ENCODE data around the gene MAPK8IP3.

The MAPK8IP3 gene

GRCh38 chr16:1790261-1790610, 84.2 kb downstream of the MAPK8IP3 start:
- no peak for DNase-seq

DNA sequence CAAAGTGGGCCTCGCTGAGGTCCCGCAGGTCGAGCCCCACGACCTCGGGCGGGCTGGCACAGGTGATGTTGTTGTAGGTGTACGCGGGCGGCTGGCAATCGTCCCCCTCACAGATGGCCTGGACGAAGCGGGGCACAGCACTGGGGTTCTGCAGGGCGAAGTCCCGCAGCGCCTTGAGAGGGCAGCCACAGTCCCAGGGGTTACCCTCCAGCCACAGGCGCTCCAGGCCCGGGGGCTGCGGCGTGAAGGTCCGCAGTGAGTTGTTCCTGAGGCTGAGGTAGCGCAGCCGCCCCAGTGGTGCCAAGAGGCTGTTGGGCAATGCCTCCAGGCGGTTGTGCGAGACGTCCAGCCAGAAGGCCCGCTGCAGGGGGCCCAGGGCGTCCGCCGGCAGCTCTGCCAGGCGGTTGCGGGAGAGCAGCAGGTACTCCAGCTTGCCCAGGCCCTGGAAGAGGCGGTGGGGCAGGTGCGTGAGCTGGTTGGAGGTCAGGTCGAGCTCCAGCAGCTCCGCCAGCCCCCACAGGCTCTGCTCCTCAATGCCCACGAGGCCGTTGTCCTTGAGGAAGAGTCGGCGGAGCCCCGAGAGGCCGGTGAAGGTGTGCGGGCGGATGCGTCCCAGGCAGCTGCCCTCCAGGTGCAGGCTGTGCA, 84.7 kb downstream of the MAPK8IP3 start:
- no peak for DNase-seq

- DNase-seq, result no peak
These were observed 85.4 kb downstream of the MAPK8IP3 start for GRCh38 chr16:1791256-1791942.

DNA sequence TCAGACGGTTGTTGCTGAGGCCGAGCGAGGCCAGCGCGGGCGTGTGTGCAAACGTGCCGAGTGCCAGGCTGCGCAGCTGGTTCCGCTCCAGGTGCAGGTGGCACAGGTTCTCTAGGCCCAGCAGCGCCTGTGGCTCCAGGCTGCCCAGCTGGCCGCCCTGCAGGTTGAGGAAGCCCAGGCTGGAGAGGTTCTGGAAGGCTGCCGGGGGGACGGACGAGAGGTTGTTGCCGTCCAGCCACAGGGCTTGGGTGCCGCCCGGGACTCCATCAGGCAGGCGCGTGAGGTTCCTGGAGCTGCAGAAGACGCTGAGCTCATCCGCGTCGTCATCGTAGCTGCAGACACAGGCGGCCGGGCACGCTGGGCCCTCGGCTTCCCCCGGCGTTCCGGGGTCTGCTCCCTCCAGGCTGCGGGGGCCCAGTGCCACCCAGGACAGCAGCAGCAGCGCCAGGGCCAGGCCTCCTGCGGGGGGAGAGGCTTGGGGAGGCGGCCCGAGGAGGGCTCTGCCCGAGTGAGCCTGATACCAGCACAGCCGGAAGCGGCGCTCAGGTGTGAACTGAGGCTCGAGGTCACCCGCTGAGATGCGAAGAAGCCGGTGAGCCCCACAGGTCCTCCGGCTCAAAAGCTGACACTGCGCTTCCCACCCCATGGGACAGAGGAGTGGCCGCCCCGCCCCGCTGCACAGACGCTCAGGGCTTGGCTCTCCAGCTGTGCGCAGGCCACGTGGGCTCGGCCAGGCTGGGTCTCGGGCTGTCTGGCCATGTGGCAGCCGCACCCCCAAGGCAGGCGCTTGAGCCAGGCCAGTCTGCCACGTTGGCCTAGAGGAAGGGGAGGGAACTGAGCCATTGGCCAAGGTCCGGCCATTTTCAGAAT, 86.2 kb downstream of the MAPK8IP3 start:
- no peak for DNase-seq

GRCh38 chr16:1792836-1793577, 87.0 kb downstream of the MAPK8IP3 start:
- no peak for DNase-seq

- DNase-seq, result no peak
These were observed 87.7 kb downstream of the MAPK8IP3 start, which contains the start of gene IGFALS for GRCh38 chr16:1793578-1794220. TSS of gene IGFALS (minus strand) at chr16:1793705. CDS start at chr16:1793652, 53 bp downstream.

DNA sequence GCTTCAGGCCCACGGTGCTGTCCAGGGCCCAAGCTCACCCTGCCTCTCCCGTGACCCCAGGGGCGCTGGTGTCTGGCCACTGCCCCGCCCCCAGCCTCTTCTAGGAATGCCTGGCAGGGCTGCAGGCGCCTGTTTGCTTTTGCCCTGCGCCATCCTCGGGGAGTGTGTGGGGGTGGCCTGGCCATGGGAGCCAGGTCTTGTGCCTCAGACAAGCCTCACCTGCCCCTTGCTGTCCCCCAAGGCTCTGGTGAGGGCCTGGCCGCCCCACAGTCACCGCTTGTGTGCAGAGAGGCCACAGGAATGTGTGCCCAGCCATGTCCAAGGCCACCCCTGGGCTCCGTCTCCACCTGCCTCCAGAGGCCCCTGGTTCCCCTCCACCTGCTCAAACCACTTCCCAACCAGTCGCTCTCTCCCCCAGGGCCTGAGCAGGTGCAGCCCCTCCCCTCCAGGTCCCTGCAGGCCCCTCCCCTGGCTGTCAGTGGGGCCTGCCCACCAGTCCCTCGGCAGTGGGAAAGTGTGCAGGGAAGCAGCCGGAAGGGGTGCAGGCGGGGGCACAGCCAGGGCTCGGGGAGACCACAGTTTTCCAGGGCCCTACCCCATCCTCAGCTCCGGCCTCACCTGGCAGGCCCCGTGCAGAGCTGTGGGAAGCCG, 88.4 kb downstream of the MAPK8IP3 start:
- no peak for DNase-seq

DNA sequence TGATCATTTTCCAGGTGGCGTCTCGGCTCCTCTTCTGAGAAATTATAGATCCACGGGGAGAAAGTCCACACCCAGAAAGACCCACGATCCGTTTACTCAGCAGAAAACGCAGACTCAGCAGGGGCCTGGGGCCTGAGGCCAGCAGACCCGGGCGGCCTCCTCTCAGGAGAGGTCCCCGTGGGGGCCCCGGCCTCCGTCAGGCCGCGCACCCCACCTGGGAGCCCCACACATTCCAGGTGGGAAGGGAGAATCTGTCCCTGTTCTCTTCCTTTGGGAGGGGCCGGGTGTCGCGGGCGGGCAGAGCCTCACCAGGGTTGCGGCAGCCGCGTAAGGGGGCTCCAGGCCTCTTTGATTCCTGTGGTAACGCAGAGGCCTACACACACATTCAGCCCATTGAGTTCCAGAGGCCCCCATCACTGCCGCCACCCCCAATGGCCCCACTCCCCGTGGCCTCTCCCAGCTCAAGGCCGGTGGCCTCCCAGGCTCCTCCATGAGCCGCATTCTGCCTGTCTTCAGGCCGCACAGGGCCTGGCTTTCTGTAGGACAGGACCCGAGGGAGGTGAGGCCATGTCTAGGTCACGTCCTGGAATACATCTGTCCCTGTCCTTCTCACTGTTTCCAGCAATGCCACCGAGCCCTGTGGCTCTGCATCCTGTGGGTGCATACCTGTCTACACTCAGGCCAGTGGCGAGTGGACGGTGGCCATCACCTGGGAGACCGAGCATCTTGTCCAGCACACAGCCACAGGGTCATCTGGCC, 89.1 kb downstream of the MAPK8IP3 start:
- DNase-seq, result no peak

DNA sequence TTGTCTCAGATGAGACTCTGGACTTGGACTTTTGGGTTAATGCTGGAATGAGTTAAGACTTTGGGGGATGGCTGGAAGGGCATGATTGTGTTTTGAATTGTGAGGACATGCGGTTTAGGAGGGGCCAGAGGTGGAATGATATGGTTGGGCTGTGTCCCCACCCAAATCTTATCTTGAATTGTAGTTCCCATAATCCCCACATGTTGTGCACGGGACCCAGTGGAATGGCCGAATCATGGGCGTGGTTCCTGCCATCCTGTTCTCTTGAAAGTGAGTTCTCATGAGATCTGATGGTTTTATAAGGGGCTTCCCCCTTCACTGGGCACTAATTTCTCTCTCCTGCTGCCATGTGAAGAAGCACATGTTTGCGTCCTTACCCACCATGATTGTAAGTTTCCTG, 93.3 kb downstream of the MAPK8IP3 start:
- DNase-seq, result peak; percentile 69

DNA sequence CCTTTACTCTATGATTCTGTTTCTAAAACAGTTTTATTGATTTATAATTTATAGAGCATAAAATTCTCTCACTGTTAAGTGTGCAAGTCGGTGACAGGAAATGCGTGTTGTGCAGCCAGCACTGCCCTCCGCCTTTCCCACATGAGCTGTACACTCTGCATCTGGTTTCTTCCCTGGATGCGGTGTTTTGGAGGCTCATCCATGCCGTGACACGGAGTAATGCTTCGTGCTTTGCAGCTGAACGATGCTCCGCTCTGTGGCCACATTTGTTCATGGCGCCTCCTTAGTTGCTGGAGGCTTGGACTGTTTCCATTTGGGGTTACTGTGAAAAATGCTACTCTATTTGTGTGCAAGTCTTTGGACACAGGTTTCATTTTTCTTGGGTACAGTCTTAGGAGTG, 94.7 kb downstream of the MAPK8IP3 start:
- DNase-seq, result no peak

DNA sequence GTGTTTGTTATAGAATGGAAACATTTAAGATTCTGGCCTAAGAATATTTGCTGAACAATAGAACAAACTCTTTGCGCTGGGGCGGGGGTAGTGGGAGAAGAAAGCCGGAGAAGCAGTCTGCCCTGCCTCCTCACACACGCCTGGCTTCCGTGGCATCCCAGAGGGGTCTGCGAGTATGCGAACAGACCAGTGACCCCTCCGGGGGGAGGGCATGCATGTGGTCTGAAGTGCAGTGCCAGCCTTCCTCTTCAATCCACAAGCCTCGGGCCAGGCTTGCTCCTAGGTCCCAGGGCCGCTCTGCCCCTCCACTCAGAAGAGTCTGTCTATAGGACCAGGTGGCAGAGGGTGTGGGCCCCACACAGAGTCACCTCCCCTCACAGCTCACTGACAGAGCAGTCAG, 101.6 kb downstream of the MAPK8IP3 start:
- no peak for DNase-seq

DNA sequence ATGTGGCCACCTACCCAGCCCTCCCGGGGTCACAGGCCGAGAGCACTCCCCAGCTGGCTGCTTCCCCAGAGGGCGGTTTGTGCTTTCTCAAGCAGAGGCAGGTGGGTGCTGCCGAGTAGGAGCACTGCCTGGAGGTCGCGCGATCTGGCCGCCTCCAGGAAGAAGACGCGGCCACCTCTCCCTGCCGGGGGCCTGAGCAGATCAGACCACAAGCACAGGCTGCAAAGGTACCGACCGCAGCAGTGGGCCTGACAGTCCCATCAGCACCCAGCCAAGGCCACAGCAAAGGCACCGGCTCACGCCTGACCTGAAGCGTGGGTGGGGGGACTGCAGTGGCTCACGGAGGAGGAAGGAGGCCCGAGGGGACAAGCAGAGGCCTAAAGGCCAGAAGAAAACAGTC, 102.7 kb downstream of the MAPK8IP3 start:
- DNase-seq, result no peak

- DNase-seq, result no peak
These were observed 103.3 kb downstream of the MAPK8IP3 start for GRCh38 chr16:1809281-1809801.

GRCh38 chr16:1810106-1810505, 104.1 kb downstream of the MAPK8IP3 start:
- no peak for DNase-seq

GRCh38 chr16:1810536-1810935, 104.5 kb downstream of the MAPK8IP3 start:
- DNase-seq, result no peak

GRCh38 chr16:1812732-1813163, 106.8 kb downstream of the MAPK8IP3 start:
- DNase-seq, result peak; percentile 86

DNA sequence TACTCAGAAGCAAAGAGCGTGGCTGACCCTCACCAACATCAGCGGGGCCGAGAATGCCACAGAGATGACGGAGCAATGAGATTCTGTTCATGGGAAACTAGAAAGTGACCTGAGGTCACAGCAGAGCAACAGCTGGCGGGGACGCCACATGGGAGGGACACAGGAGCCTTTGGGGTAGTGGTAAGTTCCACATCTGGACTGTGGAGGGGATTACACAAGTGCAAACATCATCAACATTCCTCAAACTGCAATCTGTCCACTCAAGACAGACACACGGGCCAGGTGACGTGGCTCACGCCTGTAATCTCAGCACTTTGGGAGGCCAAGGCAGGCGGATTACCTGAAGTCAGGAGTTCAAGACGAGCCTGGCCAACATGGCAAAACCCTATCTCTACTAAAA, 109.5 kb downstream of the MAPK8IP3 start:
- DNase-seq, result no peak

DNA sequence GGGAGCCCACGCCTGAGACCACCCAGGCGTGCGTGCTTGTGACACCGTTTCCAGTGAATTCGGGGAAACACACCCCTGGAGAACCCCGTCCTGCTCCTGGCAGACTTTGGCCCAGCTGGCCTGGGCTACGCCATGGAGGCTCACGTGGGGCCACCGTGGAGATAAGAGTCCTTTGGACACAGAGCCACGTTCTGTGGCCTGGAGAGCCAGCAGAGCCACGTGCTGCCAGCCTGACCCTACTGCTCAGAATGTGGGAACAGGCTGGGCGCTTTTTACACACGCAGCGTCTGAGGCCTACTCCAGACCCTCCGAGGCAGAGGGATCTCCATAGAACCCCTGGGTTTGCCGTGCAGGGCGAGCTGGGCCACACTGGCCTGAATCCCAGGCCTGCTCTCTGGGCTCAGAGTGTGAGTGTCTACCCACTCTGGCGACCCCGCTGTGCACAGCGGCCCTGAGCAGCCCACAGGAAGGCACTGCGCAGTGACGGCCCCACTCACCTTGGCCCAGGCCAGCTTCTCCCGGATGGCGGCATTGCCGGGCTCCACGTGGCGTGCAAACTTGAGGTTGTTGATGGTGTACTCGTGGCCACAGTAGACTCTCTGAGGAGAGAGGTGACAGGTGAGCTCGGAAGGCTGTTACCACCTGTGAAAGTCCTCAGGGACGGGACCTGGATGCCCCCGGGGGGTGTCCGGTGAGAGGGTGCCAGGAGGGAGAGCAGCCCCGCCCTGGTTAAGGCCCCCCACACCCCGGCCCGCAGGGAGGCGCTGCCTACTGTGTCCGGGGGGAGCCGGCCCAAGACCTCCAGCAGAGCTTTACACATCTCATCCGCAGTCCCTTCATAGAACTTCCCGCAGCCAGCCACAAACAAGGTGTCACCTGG, 110.6 kb downstream of the MAPK8IP3 start:
- no peak for DNase-seq

DNA sequence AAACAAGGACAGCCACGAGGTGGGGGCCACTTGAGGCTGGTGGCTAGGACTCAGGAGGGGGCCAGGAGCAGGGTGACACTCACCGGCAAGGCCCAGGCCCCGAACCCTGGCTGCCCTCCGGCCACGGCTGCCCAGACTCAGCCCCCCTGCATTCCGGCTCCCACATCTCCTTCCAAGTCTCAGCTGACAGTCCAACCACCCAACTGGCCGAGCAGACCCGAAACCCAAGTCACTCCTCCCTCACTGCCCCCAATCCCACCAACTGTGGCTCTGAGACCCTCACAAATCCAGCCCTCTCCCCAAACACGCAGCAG, 111.2 kb downstream of the MAPK8IP3 start:
- DNase-seq, result no peak

GRCh38 chr16:1817716-1818115, 111.7 kb downstream of the MAPK8IP3 start:
- DNase-seq, result no peak
